HCT116 (cell line): Measurements from ENCODE around the gene CDH23. TPM values are rescaled to one million over a fixed set of nuclear protein-coding genes. Genes with fewer than 3 reads are reported as not detected.

Experiments
- ATAC-seq: fragments of 200-7000 bp; cut with Tn5 transposase; 2 replicates; pipeline ENCODE4 v1.9.1; 2020; ENCODE audit warnings: mild to moderate bottlenecking, moderate library complexity
- BruUV-seq: library from RNA; stranded (reverse); fragments of 400-500 nt; replicated peaks from 2 replicates; lab custom pipeline; 2021; lab: Mats Ljungman, UMichigan
- CTCF ChIA-PET: fragments of 300-600 bp; sonication (Branson Sonifier 250); formaldehyde crosslinking; loops from one replicate; lab custom pipeline; 2021; ENCODE audit warnings: antibody characterized with exemption; lab: Charles Lee
- POLR2A ChIA-PET: fragments of 300-600, 350-600 bp; sonication (Branson Sonifier 250); formaldehyde crosslinking; loops from one replicate; lab custom pipeline; 2021; ENCODE audit warnings: antibody characterized with exemption; lab: Charles Lee
- RAD21 ChIA-PET, 2 experiments: fragments of 300-600 bp; sonication (Branson Sonifier 250); formaldehyde crosslinking; loops; one replicate each; lab custom pipeline; 2023; ENCODE audit warnings: low total read pairs in 2 of 2; ENCODE audit not compliant: uncharacterized antibody in 2 of 2, unreplicated experiment in 2 of 2, low non-redundant PET in 1 of 2; lab: Charles Lee
- DNase-seq: peaks from one replicate; pipeline ENCODE4 v3.0.0-alpha.2; 2010; ENCODE audit warnings: low read depth, low spot score
- H2AFZ ChIP-seq: fragments of 200-600 bp; shearing (Covaris generic), sonication (generic); 2 replicates; pipeline ENCODE4 v1.6.1; 2017; ENCODE audit warnings: low read depth, mixed run types, mixed read lengths, antibody characterized with exemption, low read length; ENCODE audit not compliant: poor library complexity, severe bottlenecking
- H3K27ac ChIP-seq: 2 replicates; pipeline ENCODE4 v1.5.1; 2012; ENCODE audit warnings: low read depth, low read length
- H3K27me3 ChIP-seq: fragments of 200-600 bp; sonication (generic); 2 replicates; pipeline ENCODE4 v1.6.1; 2016; ENCODE audit warnings: mixed run types, low read length, mixed read lengths; ENCODE audit not compliant: insufficient read depth
- H3K36me3 ChIP-seq, 2 experiments: fragments of 200-500 bp in 1 of 2; fragments of 200-600 bp in 1 of 2; sonication (Bioruptor generic) in 1 of 2; sonication (generic) in 1 of 2; 2 replicates each; pipeline versions ENCODE4 v1.5.1 to v1.6.1; 2014 to 2016; ENCODE audit warnings: low read length in 2 of 2, inconsistent platforms in 1 of 2, mixed read lengths in 1 of 2, mixed run types in 1 of 2; ENCODE audit not compliant: insufficient read depth in 2 of 2, control insufficient read depth in 1 of 2
- H3K4me1 ChIP-seq, 2 experiments: fragments of 200-600 bp in 1 of 2; sonication (generic) in 1 of 2; 2 replicates each; pipeline versions ENCODE4 v1.5.1 to v1.6.1; 2012 to 2017; ENCODE audit warnings: low read length in 2 of 2, inconsistent platforms in 1 of 2, mild to moderate bottlenecking in 1 of 2, mixed read lengths in 1 of 2, mixed run types in 1 of 2, moderate library complexity in 1 of 2; ENCODE audit not compliant: insufficient read depth in 2 of 2, control insufficient read depth in 1 of 2
- H3K4me2 ChIP-seq: fragments of 200-600 bp; sonication (generic); 2 replicates; pipeline ENCODE4 v1.6.1; 2017; ENCODE audit warnings: mixed run types, low read length, mixed read lengths
- H3K4me3 ChIP-seq, 2 experiments: fragments of 200-600 bp in 1 of 2; sonication (generic) in 1 of 2; replicated peaks in 1 of 2; 2 replicates each; pipeline ENCODE4 v1.5.1; 2011 to 2016; ENCODE audit warnings: low read length in 2 of 2, control low read depth in 1 of 2, low read depth in 1 of 2, mild to moderate bottlenecking in 1 of 2, mixed read lengths in 1 of 2, mixed run types in 1 of 2
- H3K79me2 ChIP-seq: fragments of 200-600 bp; sonication (generic); 2 replicates; pipeline ENCODE4 v1.6.1; 2017; ENCODE audit warnings: mild to moderate bottlenecking, mixed run types, low read length, moderate library complexity, mixed read lengths; ENCODE audit not compliant: insufficient read depth
- H3K9ac ChIP-seq: fragments of 200-600 bp; sonication (generic); 2 replicates; pipeline ENCODE4 v1.6.1; 2016; ENCODE audit warnings: low read length, mixed read lengths
- H3K9me2 ChIP-seq: fragments of 200-600 bp; sonication (generic), shearing (Covaris generic); 2 replicates; pipeline ENCODE4 v1.6.1; 2017; ENCODE audit warnings: mixed run types, mild to moderate bottlenecking, moderate library complexity; ENCODE audit not compliant: insufficient read depth
- H3K9me3 ChIP-seq, 2 experiments: fragments of 200-500 bp in 1 of 2; fragments of 200-600 bp in 1 of 2; sonication (Bioruptor generic) in 1 of 2; sonication (generic) in 1 of 2; 2 replicates each; pipeline ENCODE4 v1.6.1; 2014 to 2017; ENCODE audit warnings: low read length in 2 of 2, mixed read lengths in 2 of 2, inconsistent platforms in 1 of 2, low read depth in 1 of 2, mild to moderate bottlenecking in 1 of 2, mixed run types in 1 of 2, moderate library complexity in 1 of 2; ENCODE audit not compliant: control insufficient read depth in 1 of 2, insufficient read depth in 1 of 2
- H4K20me1 ChIP-seq: fragments of 200-600 bp; sonication (generic), shearing (Covaris generic); 2 replicates; pipeline ENCODE4 v1.6.1; 2017; ENCODE audit warnings: mixed run types, mild to moderate bottlenecking, moderate library complexity; ENCODE audit not compliant: insufficient read depth
- CBX3 ChIP-seq: IDR thresholded peaks from 2 replicates; pipeline ENCODE4 v1.6.1; 2012; ENCODE audit warnings: low read depth
- CEBPB ChIP-seq: IDR thresholded peaks from 2 replicates; pipeline ENCODE4 v1.6.1; 2012; ENCODE audit warnings: low read depth
- EGR1 ChIP-seq: IDR thresholded peaks from 2 replicates; pipeline ENCODE4 v1.6.1; 2012; ENCODE audit warnings: low read depth
- EZH2phosphoT487 ChIP-seq: fragments of 200-600 bp; IDR thresholded peaks from 2 replicates; pipeline ENCODE4 v1.6.1; 2018; ENCODE audit warnings: antibody characterized with exemption, borderline replicate concordance
- JUND ChIP-seq: IDR thresholded peaks from 2 replicates; pipeline ENCODE4 v1.6.1; 2012
- POLR2A ChIP-seq: IDR thresholded peaks from 2 replicates; pipeline ENCODE4 v1.7.0; 2011; ENCODE audit warnings: borderline replicate concordance; ENCODE audit not compliant: insufficient read depth, insufficient read length; ENCODE audit errors: extremely low read depth
- POLR2AphosphoS5 ChIP-seq: IDR thresholded peaks from 2 replicates; pipeline ENCODE4 v1.6.1; 2011; ENCODE audit warnings: mild to moderate bottlenecking, low read depth, low read length, moderate library complexity
- RAD21 ChIP-seq: IDR thresholded peaks from 2 replicates; pipeline ENCODE4 v1.6.1; 2012; ENCODE audit warnings: low read depth, mild to moderate bottlenecking
- SP1 ChIP-seq: IDR thresholded peaks from 2 replicates; pipeline ENCODE4 v1.6.1; 2012; ENCODE audit warnings: low read depth
- SRF ChIP-seq: IDR thresholded peaks from 2 replicates; pipeline ENCODE4 v1.6.1; 2012; ENCODE audit warnings: low read depth
- TCF7L2 ChIP-seq: IDR thresholded peaks from 2 replicates; pipeline ENCODE4 v1.7.0; 2011; ENCODE audit warnings: borderline replicate concordance, inconsistent platforms; ENCODE audit not compliant: insufficient read depth, insufficient read length; ENCODE audit errors: extremely low read depth
- ZFX ChIP-seq: fragments of 450-650 bp; IDR thresholded peaks from 2 replicates; pipeline ENCODE4 v1.6.1; 2017
- ZNF274 ChIP-seq: fragments of 200-500 bp; sonication (Bioruptor generic); IDR thresholded peaks from 2 replicates; pipeline ENCODE4 v1.6.1; 2014; ENCODE audit warnings: mild to moderate bottlenecking, low read depth, low read length, inconsistent platforms
- intact Hi-C: fragments of 100-400 bp; cut with micrococcal nuclease; formaldehyde crosslinking; loops from 2 replicates; pipeline ENCODE4 v1.10.0; 2022
- total RNA-seq: library from RNA; stranded (reverse); gene quantifications from one replicate; pipeline ENCODE4 v1.2.1, GENCODE V29; 2021; ENCODE audit not compliant: unreplicated experiment
- TF ChIP-seq, protein P1 (sequence below): IDR thresholded peaks from 2 replicates; pipeline ENCODE4 v1.6.1; 2012

Gene CDH23
- total RNA-seq, 1 experiment from 2014 or later: not detected

DNA sequence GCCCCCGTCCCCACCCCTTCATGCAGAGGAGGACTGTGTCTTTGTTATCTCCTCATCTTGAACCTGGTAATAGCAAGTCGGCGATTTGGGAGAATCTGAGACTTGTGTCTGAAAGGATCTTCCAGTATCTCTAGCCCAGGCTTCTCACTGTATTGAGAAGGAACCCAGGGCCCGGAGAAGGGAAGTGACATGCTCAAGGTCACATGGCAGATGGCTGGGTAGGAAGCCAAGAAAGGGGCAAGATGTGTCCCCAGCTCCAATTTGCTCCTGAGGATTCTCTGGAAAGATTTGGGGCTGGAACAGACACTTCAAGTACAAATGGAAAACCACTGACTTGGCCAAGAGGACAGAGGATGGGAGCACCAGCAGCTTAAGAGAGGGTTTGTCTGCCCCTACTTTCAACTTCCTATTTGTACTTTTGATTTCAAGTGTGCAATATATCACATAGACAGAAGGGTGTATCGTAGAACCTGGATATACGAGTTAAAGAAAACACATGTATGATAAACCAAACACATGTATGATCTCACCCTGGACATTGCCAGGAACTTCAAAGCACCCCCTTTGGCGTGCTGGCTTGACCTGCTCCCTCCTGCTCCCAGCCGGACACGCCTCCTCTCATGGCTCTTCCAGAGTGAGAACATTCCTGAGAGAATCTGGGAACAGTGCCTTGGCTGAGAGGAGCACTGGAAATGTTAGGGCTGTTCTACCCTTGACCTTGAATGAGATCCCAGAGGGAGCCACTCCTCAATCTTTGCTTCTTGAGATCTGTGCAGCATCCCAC lies 79.7 kb downstream of the CDH23 start:
- Histone ChIP-seq H3K27ac (no peak overlapping the region), H4K20me1 (no peaks in the 10 kb centered on the region), H3K4me2 (no peak overlapping the region), H3K36me3 (no peaks in the 10 kb centered on the region), H3K9ac (no peak overlapping the region), H3K9me3 (no peaks in the 10 kb centered on the region), H2AFZ (no peak overlapping the region), H3K4me1 (no peaks in the 10 kb centered on the region), H3K4me3 (no peak overlapping the region), H3K79me2 (no peaks in the 10 kb centered on the region), H3K27me3 (peaks cover 22% of the 10 kb centered on the region), H3K9me2 (no peaks in the 10 kb centered on the region)
- RAD21 ChIA-PET: no interaction called here
- intact Hi-C loops: no loop called here
- DNase-seq: no peak
- ATAC-seq: no peak
- no peak for TF ChIP-seq TCF7L2
- TF ChIP-seq EGR1: no peak
- TF ChIP-seq POLR2AphosphoS5: no peak
- no peak for TF ChIP-seq SRF
- TF ChIP-seq CBX3: no peak
- TF ChIP-seq POLR2A: no peak
- TF ChIP-seq SP1: no peak
- TF ChIP-seq ZNF274: no peak
- TF ChIP-seq, protein P1, sequence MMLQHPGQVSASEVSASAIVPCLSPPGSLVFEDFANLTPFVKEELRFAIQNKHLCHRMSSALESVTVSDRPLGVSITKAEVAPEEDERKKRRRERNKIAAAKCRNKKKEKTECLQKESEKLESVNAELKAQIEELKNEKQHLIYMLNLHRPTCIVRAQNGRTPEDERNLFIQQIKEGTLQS: no peak
- no peak for TF ChIP-seq ZFX
- no peak for TF ChIP-seq RAD21
- TF ChIP-seq CEBPB: no peak
- TF ChIP-seq JUND: no peak
- TF ChIP-seq EZH2phosphoT487: no peak
- POLR2A ChIA-PET: no interaction called here
- BruUV-seq: no TSS peak
- CTCF ChIA-PET: no interaction called here
